HFF-Myc (cell line): ENCODE results near the gene KMT2B.
A peak's percentile ranks its signal among the peaks of the same experiment; 100 is the strongest.

ENCODE experiments used
- DNase-seq: peaks from one replicate; pipeline ENCODE4 v3.0.0-alpha.2; 2011; ENCODE audit warnings: low read depth; ENCODE audit errors: extremely low read depth
- H3K4me3 ChIP-seq: replicated peaks from 2 replicates; pipeline ENCODE4 v1.5.1; 2011; ENCODE audit warnings: low read depth, mild to moderate bottlenecking, control low read depth, low read length
- TF ChIP-seq, protein P1 (sequence below): IDR thresholded peaks from 2 replicates; pipeline ENCODE4 v1.5.1; 2012; ENCODE audit warnings: mild to moderate bottlenecking, low read depth, low read length, control low read depth; ENCODE audit errors: missing control alignments

KMT2B gene

DNA sequence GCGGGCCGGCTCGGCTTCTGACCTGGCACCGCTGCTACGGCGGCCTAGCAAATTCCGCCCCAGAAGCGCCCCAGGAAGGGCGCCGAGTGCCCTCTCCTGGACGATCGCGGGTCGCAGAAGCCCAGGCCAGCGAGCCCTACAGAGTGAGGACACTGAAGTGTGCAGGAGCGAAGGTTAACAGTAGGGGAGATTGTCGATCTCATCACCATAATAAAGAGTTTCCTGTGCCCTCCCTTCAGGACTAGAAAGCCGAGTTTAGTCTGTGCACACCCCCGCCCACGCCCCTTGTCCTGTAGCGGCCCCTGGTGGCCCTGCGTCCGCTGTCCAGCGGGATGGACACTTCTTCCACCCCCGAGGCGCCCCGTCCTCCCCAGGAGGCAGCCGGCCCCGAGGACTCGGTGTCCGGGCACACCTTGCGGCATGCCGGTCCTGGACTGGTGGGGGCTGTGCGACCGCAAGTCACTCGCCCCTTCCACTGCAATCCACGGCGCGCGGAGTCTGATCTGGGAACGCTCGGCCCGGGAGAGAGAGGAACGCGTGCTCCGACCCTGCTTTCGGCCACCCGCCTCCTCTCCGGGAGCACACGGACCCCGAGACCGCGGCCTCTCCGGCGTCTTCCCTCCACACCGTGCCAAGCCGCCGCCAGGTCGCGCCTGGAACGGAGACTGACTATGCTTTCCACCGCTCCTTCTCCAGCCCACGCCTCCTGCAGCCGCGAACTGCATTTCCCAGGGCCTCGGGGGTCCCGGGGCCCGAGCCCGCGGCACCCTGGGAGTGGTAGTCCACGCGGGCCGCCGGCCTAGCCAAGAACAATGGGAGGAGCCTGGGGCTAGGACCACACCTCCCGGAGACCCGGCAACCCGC, 770 bp upstream of the KMT2B start:
- H3K4me3 ChIP-seq: peak overlapping the region; percentile 84
- DNase-seq: peak; percentile 83
- TF ChIP-seq, protein P1, sequence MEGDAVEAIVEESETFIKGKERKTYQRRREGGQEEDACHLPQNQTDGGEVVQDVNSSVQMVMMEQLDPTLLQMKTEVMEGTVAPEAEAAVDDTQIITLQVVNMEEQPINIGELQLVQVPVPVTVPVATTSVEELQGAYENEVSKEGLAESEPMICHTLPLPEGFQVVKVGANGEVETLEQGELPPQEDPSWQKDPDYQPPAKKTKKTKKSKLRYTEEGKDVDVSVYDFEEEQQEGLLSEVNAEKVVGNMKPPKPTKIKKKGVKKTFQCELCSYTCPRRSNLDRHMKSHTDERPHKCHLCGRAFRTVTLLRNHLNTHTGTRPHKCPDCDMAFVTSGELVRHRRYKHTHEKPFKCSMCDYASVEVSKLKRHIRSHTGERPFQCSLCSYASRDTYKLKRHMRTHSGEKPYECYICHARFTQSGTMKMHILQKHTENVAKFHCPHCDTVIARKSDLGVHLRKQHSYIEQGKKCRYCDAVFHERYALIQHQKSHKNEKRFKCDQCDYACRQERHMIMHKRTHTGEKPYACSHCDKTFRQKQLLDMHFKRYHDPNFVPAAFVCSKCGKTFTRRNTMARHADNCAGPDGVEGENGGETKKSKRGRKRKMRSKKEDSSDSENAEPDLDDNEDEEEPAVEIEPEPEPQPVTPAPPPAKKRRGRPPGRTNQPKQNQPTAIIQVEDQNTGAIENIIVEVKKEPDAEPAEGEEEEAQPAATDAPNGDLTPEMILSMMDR: peak; percentile 86

DNA sequence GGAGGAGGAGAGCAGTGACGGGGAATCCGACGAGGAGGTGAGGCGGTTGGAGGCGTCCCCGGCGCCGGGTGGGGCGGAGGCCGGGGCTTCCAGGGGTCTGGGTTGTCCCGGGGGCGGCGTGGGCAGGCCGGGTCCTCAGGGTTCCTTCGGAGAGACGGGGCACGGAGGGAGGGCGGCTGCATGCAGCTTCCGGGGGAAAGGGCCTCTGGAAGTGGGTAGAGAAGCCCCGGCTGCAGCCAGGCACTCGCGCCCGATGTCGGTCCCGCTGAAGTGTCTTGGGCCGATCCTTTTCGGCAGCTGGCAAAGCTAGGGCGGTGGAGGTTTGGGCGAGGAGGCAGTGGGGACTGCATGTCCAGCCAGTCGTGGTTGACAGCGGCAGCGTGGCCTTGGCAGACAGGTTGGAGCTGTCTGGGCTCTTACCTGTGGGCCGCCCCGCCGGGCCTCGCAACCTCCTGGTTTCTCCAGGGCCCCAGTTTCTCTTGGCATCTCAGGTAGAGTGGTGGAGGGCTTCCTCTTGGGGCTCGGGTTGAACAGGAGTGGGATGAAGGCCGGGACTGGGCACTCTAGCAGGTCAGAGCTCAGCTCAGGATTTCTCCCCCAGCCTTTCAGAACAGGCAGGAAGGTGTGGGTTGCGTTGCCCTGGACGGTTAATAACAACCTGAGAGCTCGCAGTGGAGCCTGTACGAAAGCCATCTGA, 690 bp downstream of the KMT2B start:
- no peak for DNase-seq
- TF ChIP-seq, protein P1: no peak
- H3K4me3 ChIP-seq: peak overlapping the region; percentile 83

DNA sequence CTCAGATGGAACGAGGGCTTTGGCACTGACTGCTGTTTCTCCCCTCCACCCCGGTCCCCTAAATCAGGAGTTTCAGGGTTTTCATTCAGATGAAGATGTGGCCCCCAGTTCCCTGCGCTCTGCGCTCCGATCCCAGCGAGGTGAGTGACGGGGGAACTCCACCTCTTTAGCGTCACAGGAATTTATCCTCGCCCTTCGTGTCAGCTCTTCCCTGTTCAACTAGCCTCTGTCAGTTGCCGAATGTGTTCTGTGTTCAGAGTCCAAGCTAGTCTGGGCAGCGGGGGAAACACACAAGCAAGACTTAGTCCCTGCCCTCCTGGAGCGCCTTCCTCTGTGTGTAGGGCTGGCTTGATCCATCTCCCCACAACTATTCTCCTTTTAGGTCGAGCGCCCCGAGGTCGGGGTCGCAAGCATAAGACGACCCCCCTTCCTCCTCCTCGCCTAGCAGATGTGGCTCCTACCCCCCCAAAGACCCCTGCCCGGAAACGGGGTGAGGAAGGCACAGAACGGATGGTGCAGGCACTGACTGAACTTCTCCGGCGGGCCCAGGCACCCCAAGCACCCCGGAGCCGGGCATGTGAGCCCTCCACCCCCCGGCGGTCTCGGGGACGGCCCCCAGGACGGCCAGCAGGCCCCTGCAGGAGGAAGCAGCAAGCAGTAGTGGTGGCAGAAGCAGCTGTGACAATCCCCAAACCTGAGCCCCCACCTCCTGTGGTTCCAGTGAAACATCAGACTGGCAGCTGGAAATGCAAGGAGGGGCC, 1.8 kb downstream of the KMT2B start:
- DNase-seq: no peak
- TF ChIP-seq, protein P1: no peak
- H3K4me3 ChIP-seq: peak overlapping the region; percentile 83

DNA sequence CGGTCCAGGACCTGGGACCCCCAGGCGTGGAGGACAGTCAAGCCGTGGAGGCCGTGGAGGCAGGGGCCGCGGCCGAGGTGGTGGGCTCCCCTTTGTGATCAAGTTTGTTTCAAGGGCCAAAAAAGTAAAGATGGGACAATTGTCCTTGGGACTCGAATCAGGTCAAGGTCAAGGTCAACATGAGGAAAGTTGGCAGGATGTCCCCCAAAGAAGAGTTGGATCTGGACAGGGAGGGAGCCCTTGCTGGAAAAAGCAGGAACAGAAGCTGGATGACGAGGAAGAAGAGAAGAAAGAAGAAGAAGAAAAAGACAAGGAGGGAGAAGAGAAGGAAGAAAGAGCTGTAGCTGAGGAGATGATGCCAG, 2.3 kb downstream of the KMT2B start:
- no peak for DNase-seq
- no peak overlapping the region for H3K4me3 ChIP-seq
- TF ChIP-seq, protein P1: no peak

DNA sequence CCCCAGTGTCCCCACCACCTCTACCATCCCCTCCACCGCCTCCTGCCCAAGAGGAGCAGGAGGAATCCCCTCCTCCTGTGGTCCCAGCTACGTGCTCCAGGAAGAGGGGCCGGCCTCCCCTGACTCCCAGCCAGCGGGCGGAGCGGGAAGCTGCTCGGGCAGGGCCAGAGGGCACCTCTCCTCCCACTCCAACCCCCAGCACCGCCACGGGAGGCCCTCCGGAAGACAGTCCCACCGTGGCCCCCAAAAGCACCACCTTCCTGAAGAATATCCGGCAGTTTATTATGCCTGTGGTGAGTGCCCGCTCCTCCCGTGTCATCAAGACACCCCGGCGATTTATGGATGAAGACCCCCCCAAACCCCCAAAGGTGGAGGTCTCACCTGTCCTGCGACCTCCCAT, 2.8 kb downstream of the KMT2B start:
- TF ChIP-seq, protein P1: no peak
- DNase-seq: no peak
- H3K4me3 ChIP-seq: no peak overlapping the region

DNA sequence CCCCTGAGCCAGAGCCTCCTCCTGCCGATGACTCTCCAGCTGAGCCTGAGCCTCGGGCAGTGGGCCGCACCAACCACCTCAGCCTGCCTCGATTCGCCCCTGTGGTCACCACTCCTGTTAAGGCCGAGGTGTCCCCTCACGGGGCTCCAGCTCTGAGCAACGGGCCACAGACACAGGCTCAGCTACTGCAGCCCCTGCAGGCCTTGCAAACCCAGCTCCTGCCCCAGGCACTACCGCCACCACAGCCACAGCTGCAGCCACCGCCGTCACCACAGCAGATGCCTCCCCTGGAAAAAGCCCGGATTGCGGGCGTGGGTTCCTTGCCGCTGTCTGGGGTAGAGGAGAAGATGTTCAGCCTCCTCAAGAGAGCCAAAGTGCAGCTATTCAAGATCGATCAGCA, 3.6 kb downstream of the KMT2B start:
- TF ChIP-seq, protein P1: no peak

More for the DNA sequence above, 3.6 kb downstream of the KMT2B start:
- no peak for DNase-seq
- no peak overlapping the region for H3K4me3 ChIP-seq
